GM12872 (cell line): ENCODE measurements around the gene TTC13.

ENCODE experiments used
- TF ChIP-seq, protein P1 (sequence below): IDR thresholded peaks from 3 replicates; pipeline ENCODE4 v1.5.1; 2011; ENCODE audit warnings: low read depth, mild to moderate bottlenecking, low read length, moderate library complexity; ENCODE audit not compliant: insufficient read depth

Gene TTC13

DNA sequence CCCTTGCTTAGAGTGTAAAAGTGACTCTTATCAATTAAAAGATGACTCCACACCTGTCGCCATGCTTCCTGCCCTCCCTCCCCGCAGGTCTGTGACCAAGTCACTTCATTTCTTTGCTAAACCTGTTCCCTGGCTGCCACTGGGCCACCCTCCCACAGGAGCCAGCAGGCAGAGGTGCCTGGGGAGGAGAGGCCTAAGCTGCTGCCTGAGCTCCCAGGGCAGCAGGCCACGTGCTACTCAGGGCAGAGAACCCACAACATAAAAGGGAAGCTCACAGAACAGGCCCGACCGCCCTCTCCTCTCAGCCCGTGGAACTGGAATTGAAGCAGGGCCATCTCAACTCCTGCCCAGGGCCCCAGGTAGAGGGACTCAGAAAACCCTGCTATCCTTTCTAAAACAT lies 115.2 kb downstream of the TTC13 start:
- TF ChIP-seq, protein P1, sequence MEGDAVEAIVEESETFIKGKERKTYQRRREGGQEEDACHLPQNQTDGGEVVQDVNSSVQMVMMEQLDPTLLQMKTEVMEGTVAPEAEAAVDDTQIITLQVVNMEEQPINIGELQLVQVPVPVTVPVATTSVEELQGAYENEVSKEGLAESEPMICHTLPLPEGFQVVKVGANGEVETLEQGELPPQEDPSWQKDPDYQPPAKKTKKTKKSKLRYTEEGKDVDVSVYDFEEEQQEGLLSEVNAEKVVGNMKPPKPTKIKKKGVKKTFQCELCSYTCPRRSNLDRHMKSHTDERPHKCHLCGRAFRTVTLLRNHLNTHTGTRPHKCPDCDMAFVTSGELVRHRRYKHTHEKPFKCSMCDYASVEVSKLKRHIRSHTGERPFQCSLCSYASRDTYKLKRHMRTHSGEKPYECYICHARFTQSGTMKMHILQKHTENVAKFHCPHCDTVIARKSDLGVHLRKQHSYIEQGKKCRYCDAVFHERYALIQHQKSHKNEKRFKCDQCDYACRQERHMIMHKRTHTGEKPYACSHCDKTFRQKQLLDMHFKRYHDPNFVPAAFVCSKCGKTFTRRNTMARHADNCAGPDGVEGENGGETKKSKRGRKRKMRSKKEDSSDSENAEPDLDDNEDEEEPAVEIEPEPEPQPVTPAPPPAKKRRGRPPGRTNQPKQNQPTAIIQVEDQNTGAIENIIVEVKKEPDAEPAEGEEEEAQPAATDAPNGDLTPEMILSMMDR = no peak

DNA sequence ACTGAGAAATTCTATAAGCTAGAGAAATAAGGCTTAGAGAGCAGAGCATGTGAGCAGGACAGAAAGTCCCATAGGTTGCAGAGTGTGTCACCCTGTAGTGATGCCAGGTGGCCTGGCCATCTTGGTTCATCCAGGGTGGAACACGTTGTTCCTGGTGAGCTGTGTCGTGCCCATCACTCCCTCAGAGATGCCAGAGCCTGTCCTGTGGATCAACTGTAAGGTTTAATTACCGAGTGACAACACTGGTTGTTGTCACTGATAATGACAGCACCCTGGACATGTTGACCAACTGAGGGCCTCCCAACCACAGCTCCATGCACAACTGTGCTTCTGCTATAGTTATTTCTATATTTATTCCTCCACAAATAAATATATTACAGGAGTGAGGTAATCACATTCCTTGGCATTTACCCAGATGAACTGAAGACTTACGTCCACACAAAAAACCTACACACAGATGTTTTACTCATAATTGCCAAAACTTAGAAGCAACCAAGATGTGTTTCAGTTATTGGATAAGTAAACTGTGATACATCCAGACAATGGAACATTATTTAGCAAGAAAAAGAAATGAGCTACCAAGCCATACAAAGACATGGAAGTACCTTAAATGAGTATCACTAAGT lies 116.6 kb downstream of the TTC13 start:
- TF ChIP-seq, protein P1 = no peak

DNA sequence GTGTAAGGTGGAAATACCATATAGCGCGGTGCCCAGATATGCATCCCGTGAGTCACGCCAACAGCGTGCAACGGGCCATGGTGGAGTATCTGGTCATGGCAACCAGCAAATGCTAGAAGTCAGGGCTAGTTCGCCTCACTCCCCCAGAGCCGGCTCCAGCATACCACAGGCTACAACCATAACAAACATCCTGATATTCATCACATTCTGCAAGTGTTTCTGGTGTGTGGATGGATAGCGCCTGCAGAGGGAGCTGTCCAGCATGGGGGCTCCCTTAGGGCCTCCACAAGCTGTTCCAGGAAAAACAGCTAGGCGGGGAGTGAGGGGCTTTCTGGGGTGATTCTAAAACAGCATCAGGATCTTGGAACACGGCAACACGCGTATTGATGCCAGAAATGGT lies 117.2 kb downstream of the TTC13 start:
- TF ChIP-seq, protein P1 = no peak

DNA sequence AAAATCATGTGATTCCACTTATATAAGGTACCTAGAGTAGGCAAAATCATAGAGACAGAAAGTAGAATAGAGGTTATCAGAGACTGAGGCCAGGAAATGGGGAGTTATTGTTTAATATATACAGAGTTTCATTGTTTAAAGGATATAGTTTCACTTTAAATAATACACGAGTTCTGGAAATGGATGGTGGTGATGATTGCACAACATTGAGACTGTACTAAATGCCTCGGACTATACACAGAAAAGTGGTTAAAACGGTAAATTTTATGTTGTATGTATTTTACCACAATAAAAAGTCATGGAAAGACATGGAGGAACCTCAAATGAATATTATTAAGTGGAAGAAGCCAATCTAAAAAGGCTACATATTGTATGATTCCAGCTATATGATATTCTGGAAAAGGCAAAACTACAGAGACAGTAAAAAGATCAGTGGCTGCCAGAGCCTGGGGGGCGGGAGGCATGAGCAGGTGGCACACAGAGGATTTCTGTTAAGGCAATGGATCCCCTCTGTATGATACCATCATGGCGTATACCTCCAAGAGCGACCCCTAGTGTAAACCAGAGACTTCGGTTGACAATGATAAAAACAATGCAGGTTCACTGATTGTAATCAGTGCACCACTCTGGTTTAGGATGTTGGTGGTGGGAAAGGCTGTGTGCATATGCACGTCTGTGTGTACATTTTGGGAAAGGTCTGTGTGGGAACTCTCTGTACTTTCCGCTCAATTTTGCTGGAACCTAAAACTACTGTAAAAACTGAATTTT lies 117.9 kb downstream of the TTC13 start:
- TF ChIP-seq, protein P1 = no peak

DNA sequence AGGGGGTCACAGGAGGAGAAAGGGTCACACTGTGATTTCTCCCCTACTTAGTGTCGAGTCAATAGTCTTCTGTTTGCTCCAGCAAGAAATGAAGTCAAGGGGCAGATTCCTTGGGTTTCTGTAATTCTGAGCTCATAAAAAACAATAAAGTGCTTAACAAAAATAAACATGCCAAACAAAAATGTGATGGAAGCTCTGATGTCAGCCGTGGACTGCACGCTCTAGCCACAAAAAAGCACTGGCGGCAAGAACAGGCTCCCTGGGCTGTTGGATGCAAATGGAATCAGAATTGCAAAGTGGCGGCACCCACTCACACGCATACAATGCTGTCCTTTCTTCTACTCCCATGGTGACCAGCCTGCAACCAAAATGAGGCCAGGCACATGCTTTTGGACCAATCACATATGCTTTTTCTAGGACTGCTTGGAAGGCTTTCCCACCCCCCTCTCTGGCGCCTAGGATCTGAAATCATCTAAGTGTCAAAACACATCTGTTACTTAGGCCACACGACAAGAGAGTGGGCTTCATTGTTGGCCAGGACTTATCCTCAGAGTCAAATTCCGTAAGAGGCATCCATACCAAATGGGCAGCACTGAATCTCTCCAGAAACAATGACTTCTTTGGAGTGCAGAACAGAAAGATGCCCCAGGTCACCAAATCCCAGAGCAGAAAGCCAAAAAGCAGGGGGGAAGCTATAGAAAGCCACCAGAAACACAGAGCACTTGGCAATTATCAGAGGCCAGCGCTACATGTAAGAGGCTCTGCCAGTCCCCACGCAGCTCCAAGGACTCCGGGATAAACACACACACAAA lies 119.5 kb downstream of the TTC13 start:
- TF ChIP-seq, protein P1 = no peak

DNA sequence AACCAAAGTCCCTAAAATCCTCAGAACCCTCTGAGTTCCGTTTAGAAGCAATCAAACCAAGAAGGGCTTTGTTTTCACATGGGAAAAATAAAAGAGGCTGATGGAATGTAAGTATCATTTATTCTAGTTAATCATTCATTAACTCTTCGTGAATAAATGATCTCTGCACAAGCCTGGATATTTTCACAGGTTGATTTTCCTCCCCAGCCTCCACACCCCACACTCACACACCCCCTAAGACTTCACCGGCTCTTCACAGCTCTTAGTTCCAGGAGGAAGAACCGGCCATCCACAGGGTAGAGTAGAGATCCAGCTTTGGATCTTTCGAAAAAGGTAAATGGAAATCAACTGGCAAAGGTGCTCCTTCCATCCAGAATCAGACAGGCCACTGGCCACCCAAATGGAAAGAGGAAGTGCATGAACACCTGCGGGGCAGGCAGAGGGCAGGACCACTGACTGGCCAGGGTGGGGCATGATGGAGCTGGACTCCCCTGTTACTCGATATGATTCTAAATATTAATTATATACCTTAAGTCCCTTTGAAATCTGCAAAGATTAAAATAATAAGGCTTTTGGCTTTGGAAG lies 120.3 kb downstream of the TTC13 start:
- TF ChIP-seq, protein P1 = no peak

DNA sequence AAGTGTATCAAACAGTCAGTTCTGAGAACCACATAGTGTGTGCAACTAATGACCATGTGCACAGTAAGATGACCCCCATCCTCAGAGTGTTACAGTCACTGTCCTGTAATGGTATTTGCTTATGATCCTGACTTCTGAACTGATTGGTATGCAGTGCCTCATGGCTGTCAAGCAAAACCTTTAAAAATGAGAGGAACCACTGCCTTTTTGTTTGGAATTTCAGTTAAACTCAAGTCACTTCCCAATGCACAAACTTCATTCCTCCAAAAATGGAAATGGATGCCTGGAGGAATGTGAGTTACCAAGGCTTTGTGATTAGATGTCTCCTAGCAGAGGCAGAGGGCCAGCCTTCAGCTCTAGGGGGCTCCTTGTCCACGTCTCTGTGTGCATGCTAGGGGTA lies 120.8 kb downstream of the TTC13 start:
- TF ChIP-seq, protein P1 = no peak
